HCT116 (cell line): ENCODE data around the gene PHF2.

ENCODE experiments used
- EZH2phosphoT487 ChIP-seq: fragments of 200-600 bp; IDR thresholded peaks from 2 replicates; pipeline ENCODE4 v1.6.1; 2018; ENCODE audit warnings: antibody characterized with exemption, borderline replicate concordance
- JUND ChIP-seq: IDR thresholded peaks from 2 replicates; pipeline ENCODE4 v1.6.1; 2012
- POLR2A ChIP-seq: IDR thresholded peaks from 2 replicates; pipeline ENCODE4 v1.7.0; 2011; ENCODE audit warnings: borderline replicate concordance; ENCODE audit not compliant: insufficient read depth, insufficient read length; ENCODE audit errors: extremely low read depth
- POLR2AphosphoS5 ChIP-seq: IDR thresholded peaks from 2 replicates; pipeline ENCODE4 v1.6.1; 2011; ENCODE audit warnings: mild to moderate bottlenecking, low read depth, low read length, moderate library complexity
- TF ChIP-seq, protein P1 (sequence below), 3 experiments: fragments of 200-600 bp in 1 of 3; sonication (generic) in 1 of 3; IDR thresholded peaks in 2 of 3; conservative IDR thresholded peaks in 1 of 3; 2 replicates each; pipeline ENCODE4 v1.5.1; 2012 to 2017; ENCODE audit warnings: low read depth in 2 of 3, low read length in 2 of 3, antibody characterized with exemption in 1 of 3, borderline replicate concordance in 1 of 3, control low read depth in 1 of 3, mild to moderate bottlenecking in 1 of 3, mixed read lengths in 1 of 3, mixed run types in 1 of 3, moderate library complexity in 1 of 3; ENCODE audit not compliant: insufficient read depth in 1 of 3
- TF ChIP-seq, protein P2 (sequence below): IDR thresholded peaks from 2 replicates; pipeline ENCODE4 v1.6.1; 2012; ENCODE audit warnings: low read depth

DNA sequence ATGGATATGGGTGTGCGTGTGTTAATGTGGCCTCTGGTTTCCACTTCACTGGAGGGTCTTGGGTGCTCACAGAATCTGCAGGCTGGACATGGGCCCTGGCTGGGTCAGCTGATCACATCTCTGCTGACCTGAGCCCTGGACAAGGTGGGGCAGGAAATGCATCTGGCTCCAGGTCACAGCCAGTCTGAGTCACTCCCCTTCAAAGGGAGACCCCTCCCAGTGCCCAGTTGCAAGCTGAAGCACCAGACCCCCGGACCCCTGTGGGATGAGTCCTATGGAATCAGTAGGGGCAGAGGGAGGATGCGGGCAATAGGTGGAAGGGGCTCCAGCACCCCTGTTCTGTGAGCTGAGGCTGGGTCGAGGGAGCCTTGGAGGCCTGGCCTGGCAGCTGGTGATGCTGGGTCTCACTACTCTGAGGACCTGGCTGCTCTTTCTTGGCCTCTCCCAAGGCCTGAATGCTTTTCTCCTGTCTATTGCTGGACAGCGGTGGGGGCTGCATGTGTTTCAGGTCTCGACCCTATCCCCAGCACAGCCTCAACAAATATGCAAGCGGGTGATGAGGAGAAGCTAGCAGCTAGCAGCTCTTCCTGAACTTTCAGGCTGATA, 54.5 kb downstream of the PHF2 start:
- TF ChIP-seq, protein P1, sequence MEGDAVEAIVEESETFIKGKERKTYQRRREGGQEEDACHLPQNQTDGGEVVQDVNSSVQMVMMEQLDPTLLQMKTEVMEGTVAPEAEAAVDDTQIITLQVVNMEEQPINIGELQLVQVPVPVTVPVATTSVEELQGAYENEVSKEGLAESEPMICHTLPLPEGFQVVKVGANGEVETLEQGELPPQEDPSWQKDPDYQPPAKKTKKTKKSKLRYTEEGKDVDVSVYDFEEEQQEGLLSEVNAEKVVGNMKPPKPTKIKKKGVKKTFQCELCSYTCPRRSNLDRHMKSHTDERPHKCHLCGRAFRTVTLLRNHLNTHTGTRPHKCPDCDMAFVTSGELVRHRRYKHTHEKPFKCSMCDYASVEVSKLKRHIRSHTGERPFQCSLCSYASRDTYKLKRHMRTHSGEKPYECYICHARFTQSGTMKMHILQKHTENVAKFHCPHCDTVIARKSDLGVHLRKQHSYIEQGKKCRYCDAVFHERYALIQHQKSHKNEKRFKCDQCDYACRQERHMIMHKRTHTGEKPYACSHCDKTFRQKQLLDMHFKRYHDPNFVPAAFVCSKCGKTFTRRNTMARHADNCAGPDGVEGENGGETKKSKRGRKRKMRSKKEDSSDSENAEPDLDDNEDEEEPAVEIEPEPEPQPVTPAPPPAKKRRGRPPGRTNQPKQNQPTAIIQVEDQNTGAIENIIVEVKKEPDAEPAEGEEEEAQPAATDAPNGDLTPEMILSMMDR (IDR thresholded peaks at IDR 0.05 in 2 of 3, conservative IDR thresholded peaks at IDR 0.05 in 1 of 3; ENCODE audit: borderline replicate concordance in 1 of 3, insufficient read depth in 1 of 3, low read depth in 2 of 3, low read length in 2 of 3), result no peak
- TF ChIP-seq POLR2AphosphoS5 (no peak), POLR2A (no peak), JUND (no peak), EZH2phosphoT487 (no peak)
- TF ChIP-seq, protein P2, sequence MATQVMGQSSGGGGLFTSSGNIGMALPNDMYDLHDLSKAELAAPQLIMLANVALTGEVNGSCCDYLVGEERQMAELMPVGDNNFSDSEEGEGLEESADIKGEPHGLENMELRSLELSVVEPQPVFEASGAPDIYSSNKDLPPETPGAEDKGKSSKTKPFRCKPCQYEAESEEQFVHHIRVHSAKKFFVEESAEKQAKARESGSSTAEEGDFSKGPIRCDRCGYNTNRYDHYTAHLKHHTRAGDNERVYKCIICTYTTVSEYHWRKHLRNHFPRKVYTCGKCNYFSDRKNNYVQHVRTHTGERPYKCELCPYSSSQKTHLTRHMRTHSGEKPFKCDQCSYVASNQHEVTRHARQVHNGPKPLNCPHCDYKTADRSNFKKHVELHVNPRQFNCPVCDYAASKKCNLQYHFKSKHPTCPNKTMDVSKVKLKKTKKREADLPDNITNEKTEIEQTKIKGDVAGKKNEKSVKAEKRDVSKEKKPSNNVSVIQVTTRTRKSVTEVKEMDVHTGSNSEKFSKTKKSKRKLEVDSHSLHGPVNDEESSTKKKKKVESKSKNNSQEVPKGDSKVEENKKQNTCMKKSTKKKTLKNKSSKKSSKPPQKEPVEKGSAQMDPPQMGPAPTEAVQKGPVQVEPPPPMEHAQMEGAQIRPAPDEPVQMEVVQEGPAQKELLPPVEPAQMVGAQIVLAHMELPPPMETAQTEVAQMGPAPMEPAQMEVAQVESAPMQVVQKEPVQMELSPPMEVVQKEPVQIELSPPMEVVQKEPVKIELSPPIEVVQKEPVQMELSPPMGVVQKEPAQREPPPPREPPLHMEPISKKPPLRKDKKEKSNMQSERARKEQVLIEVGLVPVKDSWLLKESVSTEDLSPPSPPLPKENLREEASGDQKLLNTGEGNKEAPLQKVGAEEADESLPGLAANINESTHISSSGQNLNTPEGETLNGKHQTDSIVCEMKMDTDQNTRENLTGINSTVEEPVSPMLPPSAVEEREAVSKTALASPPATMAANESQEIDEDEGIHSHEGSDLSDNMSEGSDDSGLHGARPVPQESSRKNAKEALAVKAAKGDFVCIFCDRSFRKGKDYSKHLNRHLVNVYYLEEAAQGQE, result no peak
